DMS53 treated with DMSO at 0.1 percent for 48 hours (cell line): ENCODE results near the gene PBX1.

Experiments
- DNase-seq: peaks from one replicate; lab custom pipeline; 2025; ENCODE audit not compliant: unreplicated experiment; lab: John Stamatoyannopoulos, UW

Gene PBX1

GRCh38 chr1:164689672-164690511 is 130.9 kb downstream of the PBX1 start:
- no peak for DNase-seq

GRCh38 chr1:164692420-164692819 is 133.4 kb downstream of the PBX1 start:
- DNase-seq = no peak

- DNase-seq = no peak
Observed at GRCh38 chr1:164693564-164694359, 134.8 kb downstream of the PBX1 start.

- no peak for DNase-seq
Observed at GRCh38 chr1:164694505-164694904, 135.5 kb downstream of the PBX1 start.

GRCh38 chr1:164695956-164696665 is 137.1 kb downstream of the PBX1 start:
- DNase-seq = no peak

- DNase-seq = no peak
Observed at GRCh38 chr1:164699815-164700491, 141.0 kb downstream of the PBX1 start.

- DNase-seq = no peak
Observed at GRCh38 chr1:164700683-164701082, 141.7 kb downstream of the PBX1 start.

- no peak for DNase-seq
Observed at GRCh38 chr1:164701189-164701761, 142.3 kb downstream of the PBX1 start.

GRCh38 chr1:164702216-164702615 is 143.2 kb downstream of the PBX1 start:
- peak; percentile 22 for DNase-seq

- DNase-seq = peak; percentile 21
Observed at GRCh38 chr1:164702664-164703063, 143.7 kb downstream of the PBX1 start.

- DNase-seq = no peak
Observed at GRCh38 chr1:164703463-164703862, 144.5 kb downstream of the PBX1 start.

GRCh38 chr1:164703960-164704411 is 145.0 kb downstream of the PBX1 start:
- DNase-seq = no peak

GRCh38 chr1:164704954-164705353 is 146.0 kb downstream of the PBX1 start:
- no peak for DNase-seq

- DNase-seq = no peak
Observed at GRCh38 chr1:164706606-164706987, 147.6 kb downstream of the PBX1 start.

GRCh38 chr1:164707868-164708331 is 148.9 kb downstream of the PBX1 start:
- no peak for DNase-seq

- no peak for DNase-seq
Observed at GRCh38 chr1:164708596-164708995, 149.6 kb downstream of the PBX1 start.

GRCh38 chr1:164709126-164709525 is 150.1 kb downstream of the PBX1 start:
- no peak for DNase-seq

- no peak for DNase-seq
Observed at GRCh38 chr1:164709541-164710278, 150.7 kb downstream of the PBX1 start.

GRCh38 chr1:164712131-164713036 is 153.4 kb downstream of the PBX1 start:
- no peak for DNase-seq
